Measurements from ENCODE around the gene SDC1. TPM values are rescaled to one million over a fixed set of nuclear protein-coding genes. Genes with fewer than 3 reads are reported as not detected.
A peak's percentile ranks its signal among the peaks of the same experiment; 100 is the strongest.

Gene SDC1
- total RNA-seq, 1 experiment from 2014 or later: 188 TPM

DNA sequence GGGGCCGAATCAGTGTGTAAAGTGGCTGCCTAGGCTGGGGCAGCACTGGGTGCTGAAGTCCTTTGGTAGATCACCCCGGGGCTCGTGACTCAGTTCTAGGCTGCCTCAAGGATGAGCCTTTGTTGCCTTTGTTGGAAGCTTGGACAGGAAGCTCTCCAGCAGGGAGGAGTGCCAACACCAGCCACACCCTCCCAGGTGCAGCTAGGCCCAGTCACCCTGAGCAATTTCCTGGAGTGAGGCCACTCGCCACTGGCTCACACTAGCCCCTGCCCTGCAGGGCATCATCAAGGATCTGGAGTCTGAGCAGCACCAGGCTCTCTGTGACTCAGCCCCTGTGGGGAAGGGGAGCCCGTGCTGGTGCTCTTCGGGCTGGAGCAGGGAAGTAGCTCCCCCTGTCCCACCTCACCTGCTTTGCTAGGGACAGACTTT is 6.7 kb upstream of the SDC1 start:
- in situ Hi-C loops (cut with HindIII; ENCODE audit: low pct_unique_long_range_greater_than_20kb, low sequenced_read_pairs): no loop called here
- DNase-seq (ENCODE audit: low read depth): peak; percentile 65

DNA sequence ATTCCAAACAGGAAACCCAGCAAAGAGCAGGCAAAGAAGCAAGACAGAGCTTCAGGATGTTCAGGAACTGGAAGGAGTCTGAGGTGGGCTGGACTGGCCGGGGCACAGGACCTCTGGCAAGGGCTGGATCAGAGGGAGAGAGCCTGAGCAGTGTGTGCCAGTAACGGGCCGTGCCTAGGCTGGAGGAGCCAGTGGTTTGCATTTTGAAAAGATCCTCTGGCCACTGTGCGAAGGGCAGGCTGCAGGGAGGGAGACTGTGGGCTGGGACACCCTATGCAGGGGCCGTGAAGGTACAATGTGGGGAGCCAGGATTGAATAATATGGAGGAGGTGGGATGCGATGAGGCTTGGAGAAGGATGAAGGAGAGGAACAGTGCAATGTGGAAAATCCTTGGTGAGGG is 6.2 kb upstream of the SDC1 start:
- in situ Hi-C loops (cut with HindIII; ENCODE audit: low pct_unique_long_range_greater_than_20kb, low sequenced_read_pairs): no loop called here
- DNase-seq (ENCODE audit: low read depth): no peak

DNA sequence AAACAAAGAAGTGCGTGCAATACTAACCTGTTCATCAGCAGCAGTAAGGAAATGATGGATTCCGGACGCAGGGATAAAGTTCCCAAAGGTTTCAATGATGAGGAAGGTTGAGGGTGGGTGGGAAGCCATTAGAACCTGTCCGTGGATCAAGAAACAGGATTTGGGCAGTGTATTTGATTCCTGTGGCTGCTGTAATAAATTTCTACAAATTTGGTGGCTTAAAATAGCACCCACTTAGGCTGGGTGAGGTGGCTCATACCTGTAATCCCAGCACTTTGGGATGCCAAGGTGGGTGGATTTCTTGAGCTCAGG is 5.1 kb upstream of the SDC1 start:
- in situ Hi-C loops (cut with HindIII; ENCODE audit: low pct_unique_long_range_greater_than_20kb, low sequenced_read_pairs): no loop called here
- DNase-seq (ENCODE audit: low read depth): no peak

DNA sequence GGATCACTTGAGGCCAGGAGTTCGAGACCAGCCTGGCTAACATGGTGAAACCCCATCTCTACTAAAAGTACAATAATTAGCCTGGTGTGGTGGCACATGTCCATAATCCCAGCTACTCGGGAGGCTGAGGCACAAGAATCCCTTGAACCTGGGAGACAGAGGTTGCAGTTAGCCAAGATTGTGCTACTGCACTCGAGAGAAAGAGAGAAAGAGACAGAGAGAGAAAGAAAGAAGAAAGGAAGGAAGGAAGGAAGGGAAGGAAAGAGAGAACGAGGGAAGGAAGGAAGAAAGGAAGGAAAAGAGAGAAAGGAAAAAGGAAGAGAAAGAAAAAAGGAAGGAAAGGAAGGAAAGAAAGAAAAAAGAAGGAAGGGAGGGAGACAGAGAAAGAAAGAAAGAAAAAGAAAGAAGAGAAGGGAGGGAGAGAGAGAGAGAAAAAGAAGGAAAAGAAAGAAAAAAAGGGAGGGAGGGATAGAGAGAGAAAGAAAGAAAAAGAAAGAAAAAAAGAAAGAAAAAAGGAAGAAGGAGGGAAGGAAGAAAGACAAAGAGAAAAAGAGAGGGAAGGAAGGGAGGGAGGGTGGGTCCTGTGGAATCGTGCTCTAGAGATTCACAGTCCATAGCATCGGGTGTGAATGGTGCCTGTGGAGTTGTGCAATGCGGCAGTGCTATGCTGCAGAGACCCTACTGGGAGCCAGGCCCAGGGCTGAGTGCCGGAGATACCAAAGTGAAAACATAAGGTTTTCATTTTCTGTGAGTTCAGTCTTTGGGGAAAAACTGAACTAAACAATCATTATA is 4.6 kb upstream of the SDC1 start:
- in situ Hi-C loops (cut with HindIII; ENCODE audit: low pct_unique_long_range_greater_than_20kb, low sequenced_read_pairs): no loop called here
- DNase-seq (ENCODE audit: low read depth): no peak

DNA sequence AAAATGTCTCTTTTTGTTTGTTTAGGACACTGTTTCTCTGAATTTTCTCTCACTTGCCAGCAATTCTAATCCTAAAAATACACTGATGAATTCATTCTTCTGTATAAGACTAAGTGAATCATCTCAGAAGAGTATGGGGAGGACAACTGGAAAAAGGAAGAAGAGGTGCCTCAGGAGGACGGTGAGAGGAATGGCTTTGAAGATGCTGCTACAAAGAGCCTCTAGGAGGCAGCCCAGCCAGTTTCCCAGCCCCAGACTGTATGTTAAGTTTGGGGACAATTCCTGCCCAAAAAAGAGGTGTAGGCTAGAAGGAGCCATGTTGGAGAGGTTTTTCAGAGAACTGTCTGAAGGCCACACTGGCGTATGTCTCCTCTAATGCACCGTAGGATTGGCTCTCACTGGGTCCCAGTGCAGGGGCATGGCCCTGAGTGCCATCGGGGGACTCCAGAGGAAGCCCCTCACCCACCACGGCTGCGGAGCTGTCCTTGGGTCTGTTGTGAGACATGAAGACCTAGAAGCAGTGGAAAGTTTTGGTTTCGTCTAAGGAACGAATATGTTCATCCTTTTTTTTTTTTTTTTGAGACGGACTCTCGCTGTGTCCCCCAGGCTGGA is 3.1 kb upstream of the SDC1 start:
- in situ Hi-C loops (cut with HindIII; ENCODE audit: low pct_unique_long_range_greater_than_20kb, low sequenced_read_pairs): no loop called here
- no peak for DNase-seq (ENCODE audit: low read depth)

DNA sequence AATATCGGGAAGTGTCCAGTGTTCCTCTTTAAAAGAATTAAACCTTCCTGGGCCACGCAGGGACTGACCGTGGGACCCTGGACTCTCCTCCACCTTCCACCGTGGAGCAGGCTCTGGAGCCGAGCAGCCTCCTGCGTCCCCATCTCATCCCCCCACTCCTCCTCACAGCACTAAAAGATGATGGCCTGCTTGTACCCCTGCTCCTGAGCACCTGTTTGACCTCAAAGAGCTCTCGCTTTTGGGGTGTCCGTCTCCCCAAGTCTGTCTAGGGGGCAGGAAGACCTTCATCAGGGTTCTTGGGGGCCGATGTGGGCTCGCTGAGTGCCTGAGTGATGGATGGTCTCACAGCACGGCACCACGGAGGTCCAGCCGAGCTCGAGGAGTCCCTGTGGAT is 1.2 kb upstream of the SDC1 start:
- in situ Hi-C loops (cut with HindIII; ENCODE audit: low pct_unique_long_range_greater_than_20kb, low sequenced_read_pairs): no loop called here
- no peak for DNase-seq (ENCODE audit: low read depth)

DNA sequence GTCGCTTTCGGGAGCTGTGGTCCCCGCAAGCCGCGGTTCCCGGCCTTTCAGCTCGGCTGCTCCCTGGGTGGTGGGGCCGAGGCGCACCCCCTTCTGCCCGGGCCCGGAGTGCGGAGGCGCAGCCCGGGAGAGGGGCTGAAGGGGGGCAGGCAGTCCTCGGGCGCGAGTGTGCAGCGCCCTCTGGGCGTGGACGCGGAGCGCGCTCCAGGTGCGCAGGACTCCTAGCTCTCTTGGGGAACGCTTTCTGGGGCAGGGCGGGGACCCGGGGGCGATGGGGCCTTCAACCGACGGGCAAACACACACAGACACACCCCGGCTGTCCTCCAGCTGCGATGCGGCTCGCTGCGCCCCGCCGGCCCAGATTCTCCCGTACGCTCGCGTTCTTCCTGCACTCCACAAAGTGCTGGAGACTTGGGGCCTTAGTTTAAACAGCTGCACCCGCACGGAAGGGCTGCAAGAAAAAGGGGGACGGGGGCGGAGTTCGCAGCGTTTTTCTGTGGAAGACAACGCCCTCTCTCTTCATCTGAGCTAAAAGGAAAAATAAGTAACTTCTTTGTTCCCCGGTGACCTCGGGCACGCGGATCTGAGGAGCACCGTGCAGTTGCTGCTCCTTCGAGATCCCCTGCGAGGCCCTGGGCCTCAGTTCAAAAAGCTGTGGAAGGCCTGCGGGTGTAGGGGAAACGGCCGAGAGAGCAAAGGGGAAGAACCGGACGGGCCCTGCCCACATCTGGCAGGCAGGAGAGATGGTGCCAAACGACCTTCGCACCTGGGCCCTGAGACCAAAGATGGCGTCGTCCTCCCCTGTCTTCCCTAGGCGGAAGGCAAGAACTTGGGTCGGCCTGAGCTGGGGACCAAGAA is 593 bp upstream of the SDC1 start:
- peak; percentile 88 for DNase-seq (ENCODE audit: low read depth)
- in situ Hi-C loops (cut with HindIII; ENCODE audit: low pct_unique_long_range_greater_than_20kb, low sequenced_read_pairs): no loop called here

DNA sequence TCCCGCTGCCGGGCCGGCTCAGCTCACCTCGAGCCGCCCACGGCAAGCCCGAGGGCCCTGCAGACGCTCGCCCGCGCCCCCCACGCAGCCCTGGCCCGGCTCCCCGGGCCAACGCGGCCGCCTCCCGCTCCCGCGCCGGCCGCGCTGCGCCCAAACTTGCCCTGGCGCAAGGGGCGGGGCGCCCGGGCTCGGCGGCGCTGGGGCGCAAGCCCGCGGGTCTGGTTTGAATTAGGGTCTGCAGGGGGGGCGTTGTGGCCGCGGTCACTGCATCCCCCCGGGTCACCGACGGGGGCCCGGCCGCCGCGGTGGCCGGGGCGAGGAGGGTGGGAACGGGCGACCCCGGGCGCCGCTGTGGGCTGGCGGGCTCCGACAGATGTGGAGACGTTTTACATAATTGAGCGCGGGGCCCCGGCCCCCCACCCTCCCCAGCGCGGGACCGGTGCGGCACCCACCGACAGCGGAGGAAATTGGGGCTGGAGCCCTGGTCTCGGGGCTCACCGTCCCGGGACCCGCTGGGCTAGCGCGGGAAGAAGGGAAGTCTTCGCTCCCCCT is 690 bp downstream of the SDC1 start:
- in situ Hi-C loops (cut with HindIII; ENCODE audit: low pct_unique_long_range_greater_than_20kb, low sequenced_read_pairs): no loop called here
- peak; percentile 58 for DNase-seq (ENCODE audit: low read depth)

DNA sequence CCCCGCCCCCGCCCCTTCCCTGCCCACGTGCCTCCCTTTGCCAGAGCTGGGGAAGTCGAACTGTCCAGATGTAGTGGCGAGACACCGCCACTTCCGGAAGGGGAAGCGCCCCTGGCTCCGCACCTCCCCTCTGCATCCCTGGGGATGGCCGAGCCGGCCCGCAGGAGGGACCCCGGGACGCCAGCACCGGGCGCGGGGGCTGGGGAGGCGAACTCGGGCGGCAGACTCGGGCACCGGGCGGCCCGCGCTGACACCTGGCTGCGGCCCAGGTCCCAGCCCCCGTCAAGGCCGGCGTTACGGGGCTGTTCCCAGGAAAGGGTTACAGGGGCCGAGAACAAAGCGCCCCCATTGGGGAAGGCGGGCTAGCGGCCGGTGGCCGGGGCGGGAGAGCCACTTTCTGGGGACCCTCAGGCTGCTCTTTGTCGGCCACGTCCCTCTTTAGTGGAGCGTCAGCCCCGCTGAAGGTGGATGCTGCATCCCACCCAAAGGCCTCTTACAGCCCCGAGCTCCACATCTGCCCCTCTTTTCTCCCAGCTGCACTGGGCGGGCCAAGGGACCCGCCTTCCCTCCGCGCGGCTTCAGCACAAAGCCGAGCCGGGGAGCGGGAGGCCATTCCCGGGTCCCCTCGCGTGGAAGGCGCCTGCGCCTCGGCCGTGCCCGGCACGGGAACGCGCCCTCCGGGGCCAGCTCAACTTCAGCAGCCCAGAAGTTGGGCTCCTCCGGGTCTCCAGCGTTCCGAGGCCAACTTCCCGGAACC is 1.3 kb downstream of the SDC1 start:
- DNase-seq (ENCODE audit: low read depth): peak; percentile 73
- in situ Hi-C loops (cut with HindIII; ENCODE audit: low pct_unique_long_range_greater_than_20kb, low sequenced_read_pairs): no loop called here

DNA sequence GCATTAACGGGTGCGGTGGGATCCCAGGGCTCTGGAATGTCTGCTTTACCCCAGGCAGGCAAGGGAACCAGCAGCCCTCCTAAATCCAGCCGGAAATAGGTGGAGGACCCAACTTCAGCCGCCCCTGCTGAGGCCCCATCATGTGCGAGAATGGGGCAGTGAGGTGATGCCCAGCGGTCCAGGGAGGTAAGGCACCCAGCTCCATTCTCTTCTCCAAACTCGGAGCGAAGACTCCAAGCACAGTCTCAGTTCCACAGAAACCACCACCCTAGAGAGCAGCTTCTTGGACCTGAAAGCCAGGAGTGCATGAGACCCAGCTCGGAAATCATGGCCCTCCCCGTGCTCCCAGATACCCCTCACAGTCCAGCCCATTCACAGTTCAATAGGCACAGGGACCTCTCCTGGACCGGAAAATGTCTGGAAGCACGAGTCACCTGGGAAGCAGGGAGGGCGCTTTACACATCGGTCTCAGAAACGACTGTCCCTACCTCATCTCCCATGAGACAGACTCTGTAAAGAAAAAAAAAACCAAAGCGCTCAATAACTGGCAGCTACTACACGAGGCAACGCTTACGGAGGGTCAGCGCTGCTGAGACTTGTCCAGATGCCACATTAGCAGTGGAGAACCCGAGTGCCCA is 2.0 kb downstream of the SDC1 start:
- DNase-seq (ENCODE audit: low read depth): no peak
- in situ Hi-C loops (cut with HindIII; ENCODE audit: low pct_unique_long_range_greater_than_20kb, low sequenced_read_pairs): no loop called here

DNA sequence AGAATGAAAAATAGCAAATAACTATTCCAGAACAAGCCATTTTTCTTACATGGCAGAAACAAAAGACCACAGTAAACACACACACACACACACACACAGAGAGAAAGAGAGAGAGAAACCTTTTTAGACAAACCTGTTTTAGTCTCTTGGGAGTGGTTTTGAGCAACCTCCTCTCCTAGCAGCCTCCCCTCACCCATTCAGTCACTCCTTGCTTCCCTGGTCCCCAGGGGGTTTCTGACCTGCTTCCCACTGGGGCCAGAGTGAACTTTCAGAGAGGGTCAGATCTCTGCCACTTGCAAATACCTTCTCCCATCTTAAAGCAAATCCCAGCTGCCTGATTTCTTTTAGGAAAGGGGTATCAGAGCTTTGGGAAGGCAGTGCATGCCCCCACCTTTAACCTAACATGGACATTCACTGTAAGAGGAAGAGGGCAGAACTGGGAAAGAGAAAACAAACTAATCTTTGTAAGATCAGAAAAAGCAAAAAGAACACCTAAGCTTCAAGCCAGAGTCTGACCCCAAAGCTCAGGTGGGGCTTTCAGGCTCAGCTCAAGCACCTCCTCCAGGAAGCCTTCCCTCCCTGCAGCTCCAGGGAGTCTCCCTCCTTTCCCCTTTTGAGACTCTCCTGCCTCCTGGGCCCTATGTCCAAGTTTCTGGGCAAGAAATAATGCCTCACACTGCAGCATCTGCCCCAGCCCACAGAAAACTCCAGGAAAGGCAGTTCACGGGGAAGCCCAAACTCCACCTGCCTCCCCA is 2.7 kb downstream of the SDC1 start:
- in situ Hi-C loops (cut with HindIII; ENCODE audit: low pct_unique_long_range_greater_than_20kb, low sequenced_read_pairs): no loop called here
- DNase-seq (ENCODE audit: low read depth): no peak

DNA sequence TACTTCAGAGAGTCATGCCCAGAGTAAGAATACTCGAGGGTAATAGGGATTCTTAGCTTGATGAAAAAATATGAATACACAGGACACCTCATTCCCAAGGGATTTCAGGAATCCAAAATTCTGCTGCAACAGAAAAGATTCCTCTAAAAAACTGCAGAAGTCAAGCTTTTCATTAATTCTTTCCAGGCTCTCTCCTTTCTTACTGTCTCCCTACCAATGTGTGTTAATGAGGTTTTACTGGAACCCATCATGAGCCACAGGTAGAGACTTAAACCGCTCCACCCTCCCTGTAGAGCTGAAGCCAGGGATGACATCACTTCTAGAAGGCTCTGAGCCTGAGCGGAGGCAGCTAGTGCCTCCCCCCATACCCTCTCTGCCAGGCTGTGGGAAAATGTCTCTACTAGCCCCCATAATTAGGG is 3.4 kb downstream of the SDC1 start:
- DNase-seq (ENCODE audit: low read depth): no peak
- in situ Hi-C loops (cut with HindIII; ENCODE audit: low pct_unique_long_range_greater_than_20kb, low sequenced_read_pairs): no loop called here

DNA sequence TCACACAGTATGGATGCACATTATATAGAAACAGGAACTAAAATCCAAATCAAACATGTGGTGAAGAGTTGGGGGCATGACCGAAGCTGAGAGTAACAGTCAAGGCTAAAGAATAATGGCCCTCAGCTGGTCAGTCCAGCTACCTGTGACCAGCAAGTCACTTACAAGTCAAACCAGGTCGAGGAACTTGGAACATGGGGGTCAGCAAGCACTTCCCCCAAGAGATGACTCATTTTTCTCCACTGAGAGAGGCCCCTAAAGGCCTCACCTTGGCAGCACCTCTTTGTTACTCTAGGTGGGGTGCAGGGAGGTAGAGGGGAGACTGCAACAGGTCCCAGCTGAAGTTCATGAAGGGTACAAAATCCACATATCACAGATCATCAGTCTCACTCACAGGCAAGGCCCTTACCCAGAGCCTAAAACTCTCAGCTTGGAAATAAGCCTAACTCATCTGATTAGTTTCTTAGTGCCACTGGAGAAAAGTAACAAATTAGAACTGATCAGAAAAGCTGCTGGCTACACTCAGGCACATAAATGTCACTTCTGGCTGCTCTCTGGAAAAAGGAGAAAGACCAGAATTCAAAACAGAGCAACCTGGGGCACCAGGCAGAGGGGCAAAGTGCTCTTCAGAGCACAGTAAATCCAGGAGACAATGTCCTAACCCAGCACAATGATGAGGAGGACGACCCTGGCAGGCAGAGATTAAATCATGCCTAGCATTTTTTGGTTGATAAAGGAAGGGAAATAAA is 4.0 kb downstream of the SDC1 start:
- no peak for DNase-seq (ENCODE audit: low read depth)
- in situ Hi-C loops (cut with HindIII; ENCODE audit: low pct_unique_long_range_greater_than_20kb, low sequenced_read_pairs): no loop called here

DNA sequence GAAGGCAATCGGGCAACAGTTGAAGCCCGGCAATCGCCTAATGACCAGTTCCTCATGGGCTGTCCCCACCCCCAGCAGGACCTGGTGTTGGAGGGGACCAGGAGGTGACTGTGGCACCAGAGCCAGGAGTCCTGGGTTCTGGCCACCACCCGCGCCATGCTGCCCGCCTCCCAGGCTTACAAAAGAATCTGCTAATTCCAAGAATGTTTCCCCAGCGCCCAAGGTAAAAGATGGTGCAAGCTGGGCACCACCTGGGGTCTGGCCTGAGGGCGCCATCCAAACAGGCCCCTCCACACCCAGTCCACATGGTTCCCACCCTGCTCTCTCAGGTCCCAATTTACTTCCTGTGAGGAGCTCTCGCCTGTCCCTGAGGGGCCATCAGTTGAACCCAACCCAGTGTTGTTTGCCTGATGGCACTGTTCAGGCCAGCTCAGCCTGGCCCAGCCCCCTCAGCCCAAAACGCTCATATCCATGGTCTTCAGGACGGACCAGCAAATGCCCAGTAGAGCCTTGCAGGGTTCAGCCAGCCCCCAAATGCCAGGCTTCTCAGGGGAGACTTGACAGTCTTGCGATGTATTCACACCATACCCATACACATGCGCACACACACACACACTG is 5.1 kb downstream of the SDC1 start:
- DNase-seq (ENCODE audit: low read depth): no peak
- in situ Hi-C loops (cut with HindIII; ENCODE audit: low pct_unique_long_range_greater_than_20kb, low sequenced_read_pairs): no loop called here

DNA sequence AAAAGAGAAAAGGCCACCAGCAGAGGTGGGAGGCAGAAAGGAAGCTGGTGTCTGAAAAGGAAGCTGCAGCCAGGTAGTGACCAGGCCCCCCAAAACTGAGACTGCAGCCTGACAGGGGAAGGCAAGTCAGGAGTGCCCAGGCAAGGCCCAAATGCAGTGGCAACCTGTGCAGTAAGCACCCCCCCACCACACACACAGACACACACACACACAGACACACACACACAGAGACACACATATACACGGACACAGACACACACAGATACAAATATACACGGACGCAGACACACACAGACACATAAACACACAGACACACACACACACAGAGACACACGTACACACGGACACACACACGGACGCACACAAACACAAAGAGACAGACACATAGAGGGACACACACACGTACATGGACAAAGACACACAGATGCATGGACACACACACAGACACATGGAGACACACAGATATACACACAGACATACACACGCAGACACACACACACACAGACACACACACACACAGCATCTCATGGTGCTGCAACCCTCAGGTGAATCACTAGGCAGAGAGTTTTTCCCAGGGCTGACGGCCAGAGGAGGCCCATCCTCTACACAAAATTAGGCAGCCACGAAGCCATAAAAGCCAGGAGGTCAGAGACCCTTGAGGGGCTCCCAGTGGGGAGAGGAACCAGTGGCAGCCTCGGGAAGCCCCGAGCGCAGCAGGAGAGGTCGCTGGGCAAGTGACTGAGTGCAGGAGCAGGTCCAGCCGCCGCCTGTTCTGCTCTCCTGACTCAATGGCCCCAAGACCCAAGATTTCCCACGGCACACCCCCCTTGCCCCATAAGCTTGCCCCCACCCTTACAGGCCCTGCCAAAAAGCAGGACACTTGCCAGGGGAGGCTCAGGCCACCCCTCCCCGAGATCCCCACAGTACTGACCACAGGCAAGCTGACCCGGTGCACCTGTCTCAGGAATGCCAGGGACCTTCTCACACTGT is 6.3 kb downstream of the SDC1 start:
- no peak for DNase-seq (ENCODE audit: low read depth)
- in situ Hi-C loops (cut with HindIII; ENCODE audit: low pct_unique_long_range_greater_than_20kb, low sequenced_read_pairs): no loop called here
